ENCODE measurements around the gene NUP210.

Gene NUP210

DNA sequence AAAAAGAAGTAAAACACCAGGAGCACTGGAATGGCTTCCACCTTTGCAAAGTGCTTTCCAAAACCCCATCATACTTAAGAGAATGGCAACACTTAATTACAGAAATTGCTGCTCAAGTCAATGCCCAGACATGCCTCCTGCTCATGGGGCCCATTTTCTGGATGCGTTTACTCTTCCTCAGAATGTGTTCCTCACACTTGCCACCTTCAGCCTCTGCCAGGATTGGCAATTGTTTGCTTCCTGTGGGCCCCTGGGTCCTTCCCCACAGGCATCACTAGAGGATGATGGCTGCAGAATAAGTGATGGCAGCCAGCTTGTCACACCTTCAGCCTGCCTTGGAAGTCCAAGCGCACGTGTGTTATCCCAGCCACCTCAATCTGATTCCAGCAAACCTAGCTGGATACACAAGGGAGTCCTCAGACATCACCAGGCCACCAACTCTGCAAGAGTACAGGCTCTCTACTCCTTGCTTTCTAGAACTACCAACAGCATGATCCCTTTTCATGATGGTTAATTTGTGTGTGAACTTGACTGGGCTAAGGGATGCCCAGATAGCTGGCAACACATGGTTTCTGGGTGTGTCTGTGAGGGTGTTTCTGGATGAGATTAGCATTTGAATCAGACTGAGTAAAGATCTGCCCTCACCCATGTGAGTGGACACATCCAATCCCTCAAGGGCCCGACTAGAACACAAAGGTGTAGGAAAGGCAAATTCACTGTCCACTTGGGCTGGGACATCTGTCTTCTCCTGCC is 4.9 kb upstream of the NUP210 start:
- H3K4me3 ChIP-seq (ENCODE audit: low read length, poor library complexity, severe bottlenecking), result peak overlapping the region; percentile 28
- no peaks in the 10 kb centered on the region for H3K36me3 ChIP-seq (ENCODE audit: insufficient read depth, low read length)
- no peak for TF ChIP-seq EZH2phosphoT487 (IDR thresholded peaks at IDR 0.05; ENCODE audit: borderline replicate concordance)
- TF ChIP-seq, protein P1, sequence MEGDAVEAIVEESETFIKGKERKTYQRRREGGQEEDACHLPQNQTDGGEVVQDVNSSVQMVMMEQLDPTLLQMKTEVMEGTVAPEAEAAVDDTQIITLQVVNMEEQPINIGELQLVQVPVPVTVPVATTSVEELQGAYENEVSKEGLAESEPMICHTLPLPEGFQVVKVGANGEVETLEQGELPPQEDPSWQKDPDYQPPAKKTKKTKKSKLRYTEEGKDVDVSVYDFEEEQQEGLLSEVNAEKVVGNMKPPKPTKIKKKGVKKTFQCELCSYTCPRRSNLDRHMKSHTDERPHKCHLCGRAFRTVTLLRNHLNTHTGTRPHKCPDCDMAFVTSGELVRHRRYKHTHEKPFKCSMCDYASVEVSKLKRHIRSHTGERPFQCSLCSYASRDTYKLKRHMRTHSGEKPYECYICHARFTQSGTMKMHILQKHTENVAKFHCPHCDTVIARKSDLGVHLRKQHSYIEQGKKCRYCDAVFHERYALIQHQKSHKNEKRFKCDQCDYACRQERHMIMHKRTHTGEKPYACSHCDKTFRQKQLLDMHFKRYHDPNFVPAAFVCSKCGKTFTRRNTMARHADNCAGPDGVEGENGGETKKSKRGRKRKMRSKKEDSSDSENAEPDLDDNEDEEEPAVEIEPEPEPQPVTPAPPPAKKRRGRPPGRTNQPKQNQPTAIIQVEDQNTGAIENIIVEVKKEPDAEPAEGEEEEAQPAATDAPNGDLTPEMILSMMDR (conservative IDR thresholded peaks at IDR 0.05; ENCODE audit: low read length), result no peak
- H3K27me3 ChIP-seq (ENCODE audit: insufficient read depth, low read length, poor library complexity, severe bottlenecking), result no peaks in the 10 kb centered on the region
- no peaks in the 10 kb centered on the region for H4K20me1 ChIP-seq (ENCODE audit: insufficient read depth, low read length, poor library complexity, severe bottlenecking)
- peak overlapping the region; percentile 38; the same call in 1 of the 2 replicates for H2AFZ ChIP-seq (ENCODE audit: low read length)
- no peaks in the 10 kb centered on the region for H3K9me3 ChIP-seq (ENCODE audit: insufficient read depth, low read depth, low read length)
- H3K9ac ChIP-seq (ENCODE audit: low read depth, low read length, poor library complexity, severe bottlenecking), result peak overlapping the region; percentile 52
- peaks cover 47% of the 10 kb centered on the region for H3K4me1 ChIP-seq (ENCODE audit: insufficient read depth, low read length, poor library complexity, severe bottlenecking)
- H3K79me2 ChIP-seq (ENCODE audit: insufficient read depth, low read length), result no peaks in the 10 kb centered on the region; the same call in 1 of the 2 replicates
- H3K4me2 ChIP-seq (ENCODE audit: low read depth, low read length, poor library complexity, severe bottlenecking), result peak overlapping the region; percentile 25
- H3F3A ChIP-seq (ENCODE audit: low read depth), result no peaks in the 10 kb centered on the region
- no peaks in the 10 kb centered on the region for H3K9me2 ChIP-seq (replicated peaks; ENCODE audit: low read depth, low read length)

DNA sequence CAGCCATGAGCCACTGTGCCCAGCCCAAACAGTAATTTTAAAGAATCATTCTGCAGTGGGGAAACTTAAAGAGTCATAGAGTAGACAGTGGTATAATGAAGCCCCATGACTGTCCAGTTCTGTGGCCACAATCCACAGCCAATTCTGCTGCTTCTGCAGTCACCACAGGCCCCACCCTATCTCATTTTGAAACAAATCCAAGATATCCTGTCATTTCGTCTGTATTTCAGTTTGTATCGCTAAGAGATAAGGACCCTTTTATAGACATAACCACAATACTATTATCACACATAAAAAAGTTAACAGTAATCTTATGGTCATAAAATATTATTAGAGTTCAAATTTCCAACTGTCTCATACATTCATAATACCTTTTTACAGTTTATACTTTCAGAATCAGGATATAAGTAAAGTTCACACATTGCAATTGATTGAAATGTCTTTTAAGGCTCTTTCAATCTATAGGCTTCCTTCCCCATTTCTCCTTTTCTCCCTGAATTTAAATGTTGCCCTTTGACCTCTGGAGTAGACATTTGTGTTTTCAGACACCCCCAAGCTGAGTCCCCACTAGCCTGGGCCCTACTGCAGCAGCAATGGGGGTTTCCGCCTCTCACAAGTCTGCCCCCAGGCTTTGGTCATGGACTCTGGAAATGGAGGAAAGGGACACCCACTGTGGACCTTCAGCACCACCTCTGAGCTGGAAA is 4.2 kb upstream of the NUP210 start:
- no peaks in the 10 kb centered on the region for H3K36me3 ChIP-seq (ENCODE audit: insufficient read depth, low read length)
- peak overlapping the region; percentile 52 for H3K9ac ChIP-seq (ENCODE audit: low read depth, low read length, poor library complexity, severe bottlenecking)
- peak overlapping the region; percentile 25 for H3K4me2 ChIP-seq (ENCODE audit: low read depth, low read length, poor library complexity, severe bottlenecking)
- H4K20me1 ChIP-seq (ENCODE audit: insufficient read depth, low read length, poor library complexity, severe bottlenecking), result no peaks in the 10 kb centered on the region
- H3K4me1 ChIP-seq (ENCODE audit: insufficient read depth, low read length, poor library complexity, severe bottlenecking), result peaks cover 47% of the 10 kb centered on the region
- no peaks in the 10 kb centered on the region for H3F3A ChIP-seq (ENCODE audit: low read depth)
- H3K4me3 ChIP-seq (ENCODE audit: low read length, poor library complexity, severe bottlenecking), result peak overlapping the region; percentile 28
- H2AFZ ChIP-seq (ENCODE audit: low read length), result peak overlapping the region; percentile 38; the same call in 1 of the 2 replicates
- H3K9me2 ChIP-seq (replicated peaks; ENCODE audit: low read depth, low read length), result no peaks in the 10 kb centered on the region
- H3K27me3 ChIP-seq (ENCODE audit: insufficient read depth, low read length, poor library complexity, severe bottlenecking), result no peaks in the 10 kb centered on the region
- TF ChIP-seq EZH2phosphoT487 (IDR thresholded peaks at IDR 0.05; ENCODE audit: borderline replicate concordance), result no peak
- TF ChIP-seq, protein P1 (conservative IDR thresholded peaks at IDR 0.05; ENCODE audit: low read length), result no peak
- H3K9me3 ChIP-seq (ENCODE audit: insufficient read depth, low read depth, low read length), result no peaks in the 10 kb centered on the region
- peaks cover 7% of the 10 kb centered on the region for H3K79me2 ChIP-seq (ENCODE audit: insufficient read depth, low read length)

DNA sequence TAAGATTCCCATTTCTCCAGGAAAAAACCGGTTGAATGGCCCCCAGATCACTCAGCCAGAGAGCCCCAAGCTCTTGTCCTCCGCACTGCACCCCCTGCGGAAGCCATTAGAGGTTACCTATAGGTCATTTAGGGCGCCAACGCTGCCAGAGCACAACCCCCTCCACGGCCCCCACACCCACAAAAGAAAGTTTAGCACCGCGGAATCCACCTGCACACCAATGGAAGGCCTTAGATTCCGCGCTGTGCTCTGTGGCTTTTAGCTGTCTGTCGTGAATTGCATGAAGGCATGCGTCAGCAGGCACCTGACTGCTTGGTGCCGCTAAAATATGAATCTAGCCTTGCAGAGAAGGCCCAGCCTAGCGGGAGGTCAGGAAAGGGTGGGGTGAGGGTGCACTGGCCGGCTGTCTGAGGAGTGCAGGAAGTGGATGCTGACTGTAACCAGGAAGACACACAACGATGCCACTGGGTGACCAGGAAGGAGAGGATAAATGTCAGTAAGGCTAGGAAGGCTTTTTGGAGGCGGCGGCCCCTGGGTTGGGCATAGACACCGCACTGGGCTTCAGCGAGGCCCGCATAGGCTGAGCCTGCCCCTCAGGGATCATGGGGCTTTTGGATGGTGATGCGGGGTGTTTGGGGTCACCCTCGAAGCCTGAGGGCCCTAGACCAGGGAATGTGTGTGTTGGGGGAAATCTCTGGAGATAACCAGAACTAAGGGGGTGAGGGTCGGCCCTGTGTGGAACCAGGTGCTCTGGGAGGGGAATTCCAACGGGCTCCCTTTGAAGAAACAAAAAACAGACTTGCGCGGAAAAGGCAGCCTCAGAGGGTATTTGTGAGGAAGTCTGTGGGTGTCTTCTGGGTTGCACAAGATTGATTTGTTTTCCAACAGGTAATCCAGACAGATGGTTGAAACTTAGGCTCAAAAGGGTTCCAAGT is 976 bp upstream of the NUP210 start:
- H3K79me2 ChIP-seq (ENCODE audit: insufficient read depth, low read length), result peaks cover 39% of the 10 kb centered on the region
- no peak for TF ChIP-seq EZH2phosphoT487 (IDR thresholded peaks at IDR 0.05; ENCODE audit: borderline replicate concordance)
- TF ChIP-seq, protein P1 (conservative IDR thresholded peaks at IDR 0.05; ENCODE audit: low read length), result no peak
- peak overlapping the region; percentile 70 for H3K4me2 ChIP-seq (ENCODE audit: low read depth, low read length, poor library complexity, severe bottlenecking)
- no peaks in the 10 kb centered on the region for H3K9me2 ChIP-seq (replicated peaks; ENCODE audit: low read depth, low read length)
- no peaks in the 10 kb centered on the region for H3K9me3 ChIP-seq (ENCODE audit: insufficient read depth, low read depth, low read length)
- no peaks in the 10 kb centered on the region for H3K27me3 ChIP-seq (ENCODE audit: insufficient read depth, low read length, poor library complexity, severe bottlenecking)
- peak overlapping the region; percentile 94 for H3K9ac ChIP-seq (ENCODE audit: low read depth, low read length, poor library complexity, severe bottlenecking)
- peak overlapping the region; percentile 90 for H3K4me3 ChIP-seq (ENCODE audit: low read length, poor library complexity, severe bottlenecking)
- H3K36me3 ChIP-seq (ENCODE audit: insufficient read depth, low read length), result no peaks in the 10 kb centered on the region
- H3F3A ChIP-seq (ENCODE audit: low read depth), result no peaks in the 10 kb centered on the region
- H3K4me1 ChIP-seq (ENCODE audit: insufficient read depth, low read length, poor library complexity, severe bottlenecking), result peaks cover 66% of the 10 kb centered on the region
- peak overlapping the region; percentile 39 for H2AFZ ChIP-seq (ENCODE audit: low read length)
- H4K20me1 ChIP-seq (ENCODE audit: insufficient read depth, low read length, poor library complexity, severe bottlenecking), result peaks cover 32% of the 10 kb centered on the region
